K562 (cell line): ENCODE data around the gene CD14. TPM values are rescaled to one million over a fixed set of nuclear protein-coding genes. Genes with fewer than 3 reads are reported as not detected.

Experiments
- HCFC1 ChIP-seq: IDR thresholded peaks from 2 replicates; pipeline ENCODE4 v1.6.1; 2012; ENCODE audit warnings: low read depth, low read length, improper control_type of control experiment
- HMBOX1 ChIP-seq: sonication (generic); IDR thresholded peaks from 2 replicates; pipeline ENCODE4 v1.6.1; 2016
- PCBP2 ChIP-seq: fragments of 200-400 bp; formaldehyde crosslinking; IDR thresholded peaks from 2 replicates; pipeline ENCODE4 v1.6.1; 2018; ENCODE audit warnings: low read length, low read depth, mild to moderate bottlenecking, moderate library complexity; ENCODE audit not compliant: poor library complexity, severe bottlenecking
- PHF8 ChIP-seq: fragments of 200-600 bp; sonication (generic); IDR thresholded peaks from 2 replicates; pipeline ENCODE4 v1.6.1; 2012; ENCODE audit warnings: mixed run types, mild to moderate bottlenecking, inconsistent platforms, low read length, moderate library complexity, borderline replicate concordance
- POLR2AphosphoS5 ChIP-seq: IDR thresholded peaks from 2 replicates; pipeline ENCODE4 v1.6.1; 2011; ENCODE audit warnings: mild to moderate bottlenecking, low read depth, low read length, moderate library complexity; ENCODE audit not compliant: control insufficient read depth, insufficient read depth
- PYGO2 ChIP-seq: fragments of 450-650 bp; IDR thresholded peaks from 2 replicates; pipeline ENCODE4 v1.6.1; 2016; ENCODE audit warnings: mild to moderate bottlenecking, missing genetic modification characterization, moderate library complexity, missing compliant biosample characterization
- RAD21 ChIP-seq, 2 experiments: fragments of 250-450 bp in 1 of 2; fragments of 450-650 bp in 1 of 2; sonication (Bioruptor Pico) in 1 of 2; formaldehyde crosslinking in 1 of 2; IDR thresholded peaks in 1 of 2; conservative IDR thresholded peaks in 1 of 2; 2 replicates each; pipeline versions ENCODE4 v1.4.0 to v1.8.0; 2020 to 2022; ENCODE audit warnings: mild to moderate bottlenecking in 2 of 2, moderate library complexity in 1 of 2
- RNF219 ChIP-seq: fragments of 250-450 bp; sonication (Bioruptor Pico); IDR thresholded peaks from 2 replicates; pipeline ENCODE4 v1.5.0; 2022; ENCODE audit warnings: mild to moderate bottlenecking
- SAFB2 ChIP-seq: fragments of 200-400 bp; formaldehyde crosslinking; IDR thresholded peaks from 2 replicates; pipeline ENCODE4 v1.6.1; 2018; ENCODE audit warnings: borderline replicate concordance, low read length, low read depth, moderate library complexity; ENCODE audit not compliant: severe bottlenecking
- STAG1 ChIP-seq: sonication (generic); formaldehyde crosslinking; IDR thresholded peaks from 2 replicates; pipeline ENCODE4 v1.5.0; 2020; ENCODE audit warnings: missing genetic modification reagents, borderline replicate concordance
- TGIF2 ChIP-seq: sonication (generic); formaldehyde crosslinking; IDR thresholded peaks from 2 replicates; pipeline ENCODE4 v1.8.1; 2022; ENCODE audit warnings: mild to moderate bottlenecking, missing genetic modification reagents, moderate library complexity
- ZC3H11A ChIP-seq: IDR thresholded peaks from 2 replicates; pipeline ENCODE4 v1.6.1; 2012; ENCODE audit warnings: low read depth, low read length, improper control_type of control experiment
- ZHX1 ChIP-seq: fragments of 150-350 bp; conservative IDR thresholded peaks from 2 replicates; pipeline ENCODE4 v1.6.1; 2014; ENCODE audit warnings: low read length
- ZNF134 ChIP-seq: fragments of 250-450 bp; sonication (Bioruptor Pico); conservative IDR thresholded peaks from 2 replicates; pipeline ENCODE4 v1.4.0; 2020
- ZNF347 ChIP-seq: fragments of 450-650 bp; formaldehyde crosslinking; IDR thresholded peaks from 2 replicates; pipeline ENCODE4 v1.4.0; 2020; ENCODE audit warnings: low read depth, mild to moderate bottlenecking, moderate library complexity
- polyA plus RNA-seq, 8 experiments: library from polyadenylated mRNA; depleted of rRNA in 4 of 8; stranded (reverse) in 5 of 8; unstranded in 3 of 8; fragments of >200 nt; fragmentation: Nextera tagmentation in 2 of 8; fragmentation: Illumina TruSeq in 1 of 8; extraction: Ambion mirVana in 2 of 8; extraction: Trizol in 1 of 8; gene quantifications; 2 replicates each; pipeline versions ENCODE4 v1.2.1 to v1.2.3, GENCODE V29; 2011 to 2014; ENCODE audit warnings: inconsistent platforms in 1 of 8, missing spikeins in 1 of 8
- total RNA-seq, 7 experiments: library from RNA; depleted of rRNA in 6 of 7; stranded (reverse); fragments of >200 nt in 6 of 7; fragmentation: Illumina TruSeq in 2 of 7; extraction: Trizol in 2 of 7; gene quantifications; 2 replicates each; pipeline versions ENCODE4 v1.2.1 to v1.2.3, GENCODE V29; 2011 to 2021; ENCODE audit warnings: low replicate concordance in 1 of 7
- TF ChIP-seq, protein P1 (sequence below): sonication (generic); formaldehyde crosslinking; IDR thresholded peaks from 2 replicates; pipeline ENCODE4 v1.8.0; 2022; ENCODE audit warnings: missing genetic modification reagents, mild to moderate bottlenecking, borderline replicate concordance

Gene CD14
- total and polyA plus RNA-seq, 9 of the 15 experiments (the other 6 are each of a cell fraction or from before 2014, with no cell fraction given): 0.07 to 0.47 (median 0.14) TPM; not detected in 2

DNA sequence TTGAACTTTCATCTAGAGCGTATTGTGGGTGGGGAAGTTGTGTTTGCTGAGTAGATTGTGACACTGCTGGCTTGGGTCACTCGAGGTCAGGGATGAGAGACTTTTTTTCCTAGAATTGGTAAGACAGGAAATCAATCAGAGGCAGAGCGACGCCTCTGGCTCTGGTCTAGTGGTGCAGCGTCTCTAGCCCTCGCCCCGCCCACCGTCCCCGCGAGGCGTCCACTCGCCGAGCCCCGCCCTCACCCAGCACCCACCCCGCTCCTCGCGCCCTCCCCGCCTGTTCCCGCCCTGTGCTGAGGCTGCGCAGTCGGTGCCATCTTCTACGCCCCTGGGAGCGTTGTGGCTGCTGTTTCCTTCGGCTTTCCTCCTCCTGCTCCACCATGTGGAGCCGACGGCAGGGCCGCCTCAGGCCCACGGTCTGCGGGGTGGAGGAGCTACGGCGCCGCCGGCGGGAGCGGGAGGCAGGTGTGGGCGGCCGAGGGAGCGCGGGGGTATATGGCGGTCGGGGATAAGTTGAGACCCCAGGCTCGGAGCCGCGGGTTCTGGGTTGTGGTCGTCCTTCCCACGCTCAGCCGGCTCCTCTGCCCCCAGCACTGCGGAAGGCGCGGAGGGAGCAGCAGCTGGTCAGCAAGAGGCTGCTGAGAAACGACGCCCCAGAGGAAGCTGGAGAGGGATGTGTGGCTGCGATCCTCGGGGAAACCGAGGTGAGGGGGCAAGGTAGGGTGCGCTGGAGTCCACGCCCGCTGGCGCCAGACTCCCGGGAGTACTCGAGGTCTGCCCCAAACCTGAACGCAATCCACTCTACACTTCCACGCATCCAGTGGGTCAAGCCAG is 6.4 kb upstream of the CD14 start, which contains the start of gene TMCO6 (continued):
- TF ChIP-seq RNF219 (CRISPR knock-in tag): no peak
- no peak for TF ChIP-seq TGIF2 (CRISPR knock-in tag)
- peak; percentile 50 for TF ChIP-seq RAD21 (CRISPR knock-in tag; conservative IDR thresholded peaks at IDR 0.05 in 1 of 2, IDR thresholded peaks at IDR 0.05 in 1 of 2)
- TF ChIP-seq ZC3H11A: no peak
- peak; percentile 84; the same call in 1 of the 2 replicates for TF ChIP-seq PHF8
- peak; percentile 67 for TF ChIP-seq POLR2AphosphoS5
- TF ChIP-seq ZNF134 (CRISPR knock-in tag): no peak
- TF ChIP-seq HCFC1: 0 out of 2 replicates have a peak, but pooled peaks have one; percentile 7
- TF ChIP-seq ZNF347 (CRISPR knock-in tag): no peak
- no peak for TF ChIP-seq PCBP2
- no peak for TF ChIP-seq HMBOX1
- TF ChIP-seq STAG1 (CRISPR knock-in tag): no peak
- TF ChIP-seq, protein P1, sequence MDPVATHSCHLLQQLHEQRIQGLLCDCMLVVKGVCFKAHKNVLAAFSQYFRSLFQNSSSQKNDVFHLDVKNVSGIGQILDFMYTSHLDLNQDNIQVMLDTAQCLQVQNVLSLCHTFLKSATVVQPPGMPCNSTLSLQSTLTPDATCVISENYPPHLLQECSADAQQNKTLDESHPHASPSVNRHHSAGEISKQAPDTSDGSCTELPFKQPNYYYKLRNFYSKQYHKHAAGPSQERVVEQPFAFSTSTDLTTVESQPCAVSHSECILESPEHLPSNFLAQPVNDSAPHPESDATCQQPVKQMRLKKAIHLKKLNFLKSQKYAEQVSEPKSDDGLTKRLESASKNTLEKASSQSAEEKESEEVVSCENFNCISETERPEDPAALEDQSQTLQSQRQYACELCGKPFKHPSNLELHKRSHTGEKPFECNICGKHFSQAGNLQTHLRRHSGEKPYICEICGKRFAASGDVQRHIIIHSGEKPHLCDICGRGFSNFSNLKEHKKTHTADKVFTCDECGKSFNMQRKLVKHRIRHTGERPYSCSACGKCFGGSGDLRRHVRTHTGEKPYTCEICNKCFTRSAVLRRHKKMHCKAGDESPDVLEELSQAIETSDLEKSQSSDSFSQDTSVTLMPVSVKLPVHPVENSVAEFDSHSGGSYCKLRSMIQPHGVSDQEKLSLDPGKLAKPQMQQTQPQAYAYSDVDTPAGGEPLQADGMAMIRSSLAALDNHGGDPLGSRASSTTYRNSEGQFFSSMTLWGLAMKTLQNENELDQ (CRISPR knock-in tag): no peak
- no peak for TF ChIP-seq SAFB2
- no peak for TF ChIP-seq PYGO2 (tag)
- TF ChIP-seq ZHX1: no peak
